ENCODE measurements around the gene SLC34A3. TPM values are rescaled to one million over a fixed set of nuclear protein-coding genes. Genes with fewer than 3 reads are reported as not detected.
"Not testable (repeated sequence)": the region's sequence is repeated elsewhere in the genome, so short reads cannot be mapped to it uniquely, and the experiment has no call there.

SLC34A3 gene
- polyA plus RNA-seq, 4 donors, result 0.37 to 13.7 (median 5.2) TPM

DNA sequence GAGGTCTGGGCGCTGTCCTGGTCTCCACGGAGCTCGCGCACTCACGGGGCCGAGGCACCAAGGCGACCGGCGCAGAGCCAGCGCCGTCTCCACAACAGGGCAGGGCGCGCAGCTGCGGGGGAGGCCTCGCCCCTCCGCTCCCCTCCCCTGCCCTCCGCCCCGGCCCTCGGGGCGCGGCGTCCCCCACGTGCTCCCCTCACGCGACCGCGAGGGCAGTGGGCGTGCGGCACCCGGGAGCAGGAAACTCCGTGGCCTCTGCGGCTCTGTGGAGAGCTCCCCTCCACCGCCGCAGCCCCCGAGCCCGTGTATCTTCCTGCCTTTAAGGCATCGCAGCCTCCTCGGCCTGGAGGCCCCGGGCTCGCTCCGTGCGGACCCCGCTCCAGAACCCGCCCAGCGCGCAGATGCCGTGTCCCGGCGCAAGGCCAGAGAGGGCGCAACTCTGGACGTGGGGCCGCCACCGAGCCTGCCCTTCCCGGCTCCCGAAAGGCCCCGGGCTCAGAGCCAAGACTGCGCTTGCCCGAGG lies 9.7 kb downstream of the SLC34A3 start:
- DNase-seq (ENCODE audit: low read depth in 4 of 4, low spot score in 3 of 4), result peak in 1 of 4 donors; percentile 59

DNA sequence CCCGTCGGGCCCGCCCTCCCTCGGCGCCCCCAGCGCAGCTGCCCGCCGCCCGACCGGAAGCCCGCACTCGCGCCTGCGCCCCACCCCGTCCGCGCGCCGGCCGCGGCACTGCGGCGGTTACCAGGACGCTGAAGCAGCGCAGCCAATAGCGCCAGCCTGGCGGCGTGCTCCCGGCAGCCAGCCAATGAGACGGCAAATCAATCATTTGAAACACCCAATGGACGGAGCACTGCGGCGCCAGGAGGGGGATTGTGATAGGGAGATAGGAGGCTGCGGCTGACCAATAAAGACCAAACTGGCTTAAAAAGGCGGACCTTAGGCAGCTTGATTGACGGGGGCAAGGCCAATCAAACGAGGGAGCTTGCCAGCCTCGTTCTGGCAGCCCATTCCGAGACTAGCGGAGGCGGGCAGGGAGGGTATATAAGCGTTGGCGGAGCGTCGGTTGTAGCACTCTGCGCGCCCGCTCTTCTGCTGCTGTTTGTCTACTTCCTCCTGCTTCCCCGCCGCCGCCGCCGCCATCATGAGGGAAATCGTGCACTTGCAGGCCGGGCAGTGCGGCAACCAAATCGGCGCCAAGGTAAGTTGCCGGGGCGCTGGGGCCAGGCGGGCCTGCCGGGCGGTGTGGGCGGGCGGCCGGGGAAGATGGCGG lies 10.3 kb downstream of the SLC34A3 start, which contains the start of gene TUBB4B:
Gene TUBB4B (plus strand): TSS at position 447 of the 649 bp plus-strand sequence. CDS start 74 bp downstream, at position 521.
- peak; percentile 98 to 100 (median 99) for DNase-seq (ENCODE audit: low read depth in 4 of 4, low spot score in 3 of 4)

DNA sequence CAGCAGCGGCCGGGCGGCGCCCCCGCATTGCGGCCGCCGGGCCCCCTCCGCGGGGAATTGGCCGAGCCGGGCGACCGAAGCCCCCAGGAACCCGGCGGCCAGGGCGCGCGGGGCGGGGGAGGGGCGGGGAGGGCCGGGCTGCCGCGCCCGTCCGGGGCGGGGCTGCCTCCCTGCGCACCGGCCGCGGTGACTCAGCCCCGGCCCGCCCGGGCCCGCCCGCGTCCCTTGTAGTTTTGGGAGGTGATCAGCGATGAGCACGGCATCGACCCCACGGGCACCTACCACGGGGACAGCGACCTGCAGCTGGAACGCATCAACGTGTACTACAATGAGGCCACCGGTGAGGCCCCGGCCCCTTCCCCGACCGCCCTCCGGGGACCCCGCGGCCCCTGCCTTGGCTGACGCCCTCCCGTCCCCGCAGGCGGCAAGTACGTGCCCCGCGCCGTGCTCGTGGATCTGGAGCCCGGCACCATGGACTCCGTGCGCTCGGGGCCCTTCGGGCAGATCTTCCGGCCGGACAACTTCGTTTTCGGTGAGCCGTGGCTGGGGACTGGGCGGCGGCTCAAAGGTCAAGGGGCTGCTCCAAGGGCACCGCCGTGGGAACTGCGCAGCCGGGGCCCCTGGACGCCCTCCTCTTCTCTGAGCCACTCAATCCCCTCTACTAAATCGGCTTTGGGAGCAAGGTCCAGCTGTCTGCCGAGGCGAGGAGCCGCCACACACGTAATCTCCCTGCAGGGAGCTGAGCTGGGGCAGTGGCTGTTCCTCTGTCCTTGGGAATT lies 11.0 kb downstream of the SLC34A3 start:
- no peak for DNase-seq (ENCODE audit: low read depth in 4 of 4, low spot score in 3 of 4)

DNA sequence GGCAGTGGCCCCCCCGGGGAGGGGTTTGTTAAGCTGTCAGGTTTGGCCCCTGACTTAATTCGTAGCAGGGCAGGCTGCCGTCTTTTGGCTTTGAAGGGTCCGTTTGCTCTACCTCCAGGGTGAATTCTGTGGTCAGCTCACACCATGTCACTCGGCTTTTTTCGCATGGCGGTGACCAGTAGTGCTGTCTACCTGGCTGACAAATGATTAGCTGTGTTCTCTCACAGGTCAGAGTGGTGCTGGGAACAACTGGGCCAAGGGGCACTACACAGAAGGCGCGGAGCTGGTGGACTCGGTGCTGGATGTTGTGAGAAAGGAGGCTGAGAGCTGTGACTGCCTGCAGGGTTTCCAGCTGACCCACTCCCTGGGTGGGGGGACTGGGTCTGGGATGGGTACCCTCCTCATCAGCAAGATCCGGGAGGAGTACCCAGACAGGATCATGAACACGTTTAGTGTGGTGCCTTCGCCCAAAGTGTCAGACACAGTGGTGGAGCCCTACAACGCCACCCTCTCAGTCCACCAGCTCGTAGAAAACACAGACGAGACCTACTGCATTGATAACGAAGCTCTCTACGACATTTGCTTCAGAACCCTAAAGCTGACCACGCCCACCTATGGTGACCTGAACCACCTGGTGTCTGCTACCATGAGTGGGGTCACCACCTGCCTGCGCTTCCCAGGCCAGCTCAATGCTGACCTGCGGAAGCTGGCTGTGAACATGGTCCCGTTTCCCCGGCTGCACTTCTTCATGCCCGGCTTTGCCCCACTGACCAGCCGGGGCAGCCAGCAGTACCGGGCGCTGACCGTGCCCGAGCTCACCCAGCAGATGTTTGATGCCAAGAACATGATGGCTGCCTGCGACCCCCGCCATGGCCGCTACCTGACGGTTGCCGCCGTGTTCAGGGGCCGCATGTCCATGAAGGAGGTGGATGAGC lies 11.8 kb downstream of the SLC34A3 start:
- DNase-seq (ENCODE audit: low read depth in 4 of 4, low spot score in 3 of 4), result no peak

DNA sequence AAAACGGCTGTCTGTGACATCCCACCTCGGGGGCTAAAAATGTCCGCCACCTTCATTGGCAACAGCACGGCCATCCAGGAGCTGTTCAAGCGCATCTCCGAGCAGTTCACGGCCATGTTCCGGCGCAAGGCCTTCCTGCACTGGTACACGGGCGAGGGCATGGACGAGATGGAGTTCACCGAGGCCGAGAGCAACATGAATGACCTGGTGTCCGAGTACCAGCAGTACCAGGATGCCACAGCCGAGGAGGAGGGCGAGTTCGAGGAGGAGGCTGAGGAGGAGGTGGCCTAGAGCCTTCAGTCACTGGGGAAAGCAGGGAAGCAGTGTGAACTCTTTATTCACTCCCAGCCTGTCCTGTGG lies 12.5 kb downstream of the SLC34A3 start:
- not testable (repeated sequence) for DNase-seq (ENCODE audit: low read depth in 4 of 4, low spot score in 3 of 4)

DNA sequence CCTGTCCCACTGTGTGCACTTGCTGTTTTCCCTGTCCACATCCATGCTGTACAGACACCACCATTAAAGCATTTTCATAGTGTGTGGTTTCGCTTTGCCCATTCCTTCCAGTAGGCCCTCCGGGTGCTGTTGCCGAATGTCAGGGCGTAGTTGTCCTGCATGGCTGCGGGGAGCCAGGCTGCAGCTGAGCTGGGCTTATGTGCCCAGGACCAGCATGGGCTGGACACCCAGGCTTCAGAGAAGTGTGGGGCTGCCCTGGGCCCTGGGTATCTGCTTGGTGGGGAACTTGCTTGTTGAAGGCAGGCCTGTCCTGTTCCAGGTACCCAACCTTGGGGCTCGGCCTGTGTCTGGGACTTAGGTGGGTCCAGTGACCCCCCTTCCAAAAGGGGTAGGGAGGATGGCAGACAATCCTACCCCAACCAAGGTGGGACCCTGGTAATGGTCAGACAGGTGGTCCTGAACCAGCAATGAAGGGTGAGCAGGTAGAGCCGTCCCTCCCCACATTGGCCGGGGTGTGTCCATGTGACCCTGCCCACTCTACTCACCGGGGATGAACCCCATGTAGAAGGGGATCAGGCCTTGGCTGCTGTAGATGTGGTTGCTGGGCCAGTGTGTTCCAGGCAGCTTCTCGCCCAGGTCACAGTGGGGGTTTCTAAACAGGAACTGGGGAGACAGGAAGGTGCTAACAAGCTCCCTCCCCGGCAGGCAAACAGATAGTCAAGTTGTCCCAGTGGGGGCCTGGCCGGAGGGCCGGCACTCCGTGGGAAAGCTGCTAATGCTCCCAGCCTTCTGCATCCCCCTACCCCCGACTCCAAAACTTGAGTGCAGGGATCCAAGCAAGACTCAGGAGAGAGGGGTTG lies 13.2 kb downstream of the SLC34A3 start:
- no peak for DNase-seq (ENCODE audit: low read depth in 4 of 4, low spot score in 3 of 4)

DNA sequence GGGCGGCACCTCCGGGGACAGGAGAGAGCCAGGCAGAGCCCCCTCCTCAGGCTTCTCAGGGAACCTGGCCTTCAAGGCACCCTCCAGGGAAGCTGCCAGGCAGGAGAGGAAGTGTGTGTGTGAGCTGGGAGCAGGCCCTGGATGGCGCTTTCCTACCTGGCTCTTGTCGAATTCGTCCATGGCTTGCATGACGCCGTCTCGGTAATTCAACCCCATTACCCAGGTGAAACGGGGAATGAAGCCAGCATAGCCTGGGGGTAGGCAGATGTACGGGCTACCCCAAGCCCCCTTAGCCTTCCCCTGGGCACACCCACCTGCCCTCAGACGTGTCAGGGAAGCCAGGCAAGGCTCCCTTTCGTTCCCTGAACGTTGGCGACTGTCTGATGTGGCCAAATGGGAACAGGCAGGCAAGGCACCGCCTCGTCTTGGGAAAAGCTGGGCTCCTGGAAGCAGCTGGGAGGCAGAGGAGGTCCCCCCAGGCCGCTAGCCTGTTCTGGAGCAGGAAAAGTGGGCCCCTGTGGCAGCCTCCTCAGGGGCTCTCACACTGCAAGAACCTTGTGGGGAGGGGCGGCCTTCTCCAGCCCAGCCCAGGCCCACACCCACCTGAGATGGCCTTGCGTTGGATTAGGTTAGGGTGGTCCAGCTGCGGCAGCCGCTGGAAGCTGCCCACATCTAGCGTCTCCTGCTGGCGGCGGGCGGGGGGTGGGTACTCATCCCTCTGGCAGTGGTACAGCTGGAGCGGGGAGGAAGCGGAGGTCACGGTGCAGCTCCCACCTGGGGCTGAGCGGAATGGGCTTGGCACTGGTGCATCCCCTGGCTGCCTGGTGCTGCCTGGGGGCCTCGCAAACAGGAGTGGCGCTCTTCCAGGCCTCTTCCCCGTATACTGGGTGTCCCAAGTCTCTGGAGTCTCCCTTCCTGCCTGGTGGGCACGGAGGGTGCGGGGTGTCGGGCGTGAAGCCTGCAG lies 14.1 kb downstream of the SLC34A3 start:
- DNase-seq (ENCODE audit: low read depth in 4 of 4, low spot score in 3 of 4), result no peak

DNA sequence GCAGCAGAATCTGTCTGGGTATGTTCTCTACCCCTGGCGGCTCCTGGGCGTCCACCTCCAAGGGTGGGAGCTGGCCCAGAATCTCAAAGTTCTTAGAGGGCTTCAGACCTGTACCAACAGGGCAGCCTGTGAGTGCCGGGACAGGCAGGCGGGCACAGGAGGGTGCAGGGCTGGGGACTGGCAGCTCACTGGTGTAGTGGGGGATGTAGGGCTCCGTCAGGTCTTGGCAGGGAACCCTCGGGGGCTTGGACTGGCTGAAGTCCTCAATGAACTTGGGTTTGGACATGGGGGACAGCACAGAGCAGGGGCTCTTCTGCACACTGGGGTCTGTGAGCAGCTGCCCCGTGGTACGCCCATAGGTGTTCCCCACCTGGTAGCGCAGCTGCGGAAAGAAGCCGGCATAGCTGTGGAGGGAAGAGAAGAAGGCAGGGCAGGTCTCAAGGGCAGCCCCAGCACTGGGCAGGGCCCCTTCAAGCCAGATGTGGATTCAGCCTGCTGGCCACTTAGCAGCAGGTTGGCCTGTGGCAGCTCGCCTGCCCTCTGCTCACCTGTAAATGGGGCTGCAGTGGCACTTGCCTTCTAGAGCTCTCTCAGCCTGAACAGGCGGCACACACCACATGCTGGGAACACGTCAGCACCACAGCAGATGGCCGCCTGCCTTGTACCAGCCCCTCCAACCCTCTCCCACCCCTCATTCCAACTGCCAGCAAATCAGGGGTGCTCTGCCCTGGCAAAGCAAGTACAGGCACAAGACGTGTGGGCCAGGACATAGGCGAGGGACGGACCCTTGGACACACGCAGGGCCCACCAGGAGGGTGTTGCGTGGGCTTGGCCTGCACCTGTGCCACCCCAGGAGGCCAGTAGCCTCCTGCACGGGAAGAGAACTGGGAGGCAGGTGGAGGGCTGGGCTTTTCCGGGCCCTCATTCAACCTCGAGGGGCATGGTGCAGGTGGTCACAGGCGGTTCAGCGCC lies 15.0 kb downstream of the SLC34A3 start:
- no peak for DNase-seq (ENCODE audit: low read depth in 4 of 4, low spot score in 3 of 4)

DNA sequence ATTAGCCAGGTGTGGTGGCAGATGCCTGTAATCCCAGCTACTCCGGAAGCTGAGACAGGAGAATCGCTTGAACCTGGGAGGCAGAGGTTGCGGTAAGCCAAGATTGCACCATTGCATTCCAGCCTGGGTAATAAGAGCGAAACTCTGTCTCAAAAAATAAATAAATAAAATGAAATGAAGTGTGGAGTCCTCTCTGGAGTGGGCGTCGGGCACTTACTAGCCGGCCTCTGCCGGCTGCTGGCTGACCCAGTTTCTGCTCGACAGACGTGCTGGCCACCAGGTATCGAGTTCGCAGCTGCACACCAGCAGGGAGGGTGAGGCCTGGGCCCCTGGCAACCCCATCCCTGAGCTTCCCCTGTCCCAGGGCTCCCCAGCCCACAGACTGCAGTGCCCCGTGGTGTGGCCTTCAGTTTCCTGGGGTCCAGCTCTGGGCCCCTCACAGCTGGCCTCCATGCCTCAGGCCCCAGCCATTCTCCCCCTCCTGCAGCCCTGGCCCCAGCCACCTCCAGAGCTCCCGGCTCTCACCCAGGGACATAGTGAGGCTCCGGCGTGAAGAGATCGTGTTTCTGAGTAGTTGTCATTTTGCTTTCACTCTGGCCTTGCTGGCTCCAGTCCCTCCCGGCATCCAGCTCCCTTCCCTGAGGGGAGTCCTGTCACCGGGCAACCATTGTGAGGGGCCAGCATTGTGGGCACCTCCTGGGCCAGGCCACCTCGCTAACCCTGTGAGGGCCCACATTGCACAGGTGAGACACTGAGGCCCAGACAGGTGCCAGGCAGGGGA lies 16.6 kb downstream of the SLC34A3 start:
- DNase-seq (ENCODE audit: low read depth in 4 of 4, low spot score in 3 of 4), result no peak

DNA sequence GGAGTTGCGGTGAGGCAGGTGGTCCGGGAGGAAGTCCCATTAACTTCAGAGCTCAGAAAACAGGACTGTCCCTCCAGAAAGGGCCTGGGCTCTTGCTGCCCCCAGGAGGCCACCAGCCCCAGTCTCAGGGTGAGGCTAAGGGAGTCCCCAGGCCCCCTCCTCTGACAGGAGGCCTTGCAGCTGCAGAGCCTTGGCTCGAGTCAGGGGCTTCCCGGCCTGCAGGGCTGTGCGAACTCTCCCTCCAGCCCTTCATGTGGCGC lies 17.1 kb downstream of the SLC34A3 start:
- DNase-seq (ENCODE audit: low read depth in 4 of 4, low spot score in 3 of 4), result no peak

DNA sequence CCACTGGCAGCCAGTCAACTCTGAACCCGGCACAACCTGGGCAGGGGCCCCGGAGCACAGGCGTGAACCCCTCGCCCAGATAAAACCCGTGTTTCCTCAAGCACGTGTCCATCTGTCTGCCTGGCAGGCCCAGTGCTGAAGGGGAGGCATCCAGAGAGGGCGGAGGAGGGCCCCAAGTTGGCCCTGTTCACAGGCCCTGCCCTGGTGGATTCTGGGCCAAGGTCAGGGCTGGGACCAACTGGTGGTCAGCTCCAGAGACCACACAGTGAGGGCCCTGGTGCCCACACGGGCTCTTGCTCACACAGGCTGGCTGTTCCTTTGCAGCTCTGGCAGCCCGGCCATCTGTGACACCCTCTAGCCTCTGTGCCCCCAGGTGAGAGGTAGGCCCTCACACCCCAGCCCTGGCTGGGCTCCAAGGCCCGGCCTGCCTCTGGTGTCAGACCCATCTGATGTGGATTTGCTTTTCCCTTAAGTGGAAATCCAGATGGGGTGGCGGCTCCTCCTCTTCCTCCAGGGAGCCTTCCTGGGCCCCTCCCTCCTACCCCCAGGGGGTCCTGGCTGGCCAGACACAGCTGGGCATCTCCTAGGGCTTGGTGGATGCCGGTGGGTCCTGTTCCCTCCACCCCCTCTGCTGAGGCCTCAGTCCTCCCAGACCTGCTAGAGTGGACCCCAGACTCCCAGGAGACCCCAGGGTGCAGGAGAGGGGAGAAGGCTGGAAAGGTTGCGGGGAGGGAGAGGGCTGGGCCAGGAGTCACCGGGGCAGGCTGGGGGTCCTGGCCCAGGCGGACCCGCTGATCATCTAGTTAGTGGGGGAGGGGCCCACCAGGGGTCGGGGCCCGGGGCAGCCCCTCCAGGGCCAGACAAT lies 19.9 kb downstream of the SLC34A3 start:
- DNase-seq (ENCODE audit: low read depth in 4 of 4, low spot score in 3 of 4), result no peak

DNA sequence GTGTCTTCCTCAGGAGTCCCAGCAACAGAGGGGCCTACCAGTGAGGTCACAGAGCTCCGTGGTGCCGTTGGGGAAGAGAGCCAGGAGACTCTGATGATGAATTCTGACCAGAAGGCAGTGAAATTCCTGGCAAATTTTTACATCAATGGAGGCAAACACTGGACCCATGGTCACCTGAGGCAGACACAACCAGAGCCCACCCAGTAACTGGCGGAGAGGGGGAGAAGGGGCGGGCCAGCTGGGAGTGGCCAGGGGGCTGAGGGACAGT lies 20.4 kb downstream of the SLC34A3 start, which contains the start of gene STPG3:
Gene STPG3 (plus strand): TSS at position 93 of the 268 bp plus-strand sequence. CDS start 1 bp downstream, at position 94.
- DNase-seq (ENCODE audit: low read depth in 4 of 4, low spot score in 3 of 4), result no peak

DNA sequence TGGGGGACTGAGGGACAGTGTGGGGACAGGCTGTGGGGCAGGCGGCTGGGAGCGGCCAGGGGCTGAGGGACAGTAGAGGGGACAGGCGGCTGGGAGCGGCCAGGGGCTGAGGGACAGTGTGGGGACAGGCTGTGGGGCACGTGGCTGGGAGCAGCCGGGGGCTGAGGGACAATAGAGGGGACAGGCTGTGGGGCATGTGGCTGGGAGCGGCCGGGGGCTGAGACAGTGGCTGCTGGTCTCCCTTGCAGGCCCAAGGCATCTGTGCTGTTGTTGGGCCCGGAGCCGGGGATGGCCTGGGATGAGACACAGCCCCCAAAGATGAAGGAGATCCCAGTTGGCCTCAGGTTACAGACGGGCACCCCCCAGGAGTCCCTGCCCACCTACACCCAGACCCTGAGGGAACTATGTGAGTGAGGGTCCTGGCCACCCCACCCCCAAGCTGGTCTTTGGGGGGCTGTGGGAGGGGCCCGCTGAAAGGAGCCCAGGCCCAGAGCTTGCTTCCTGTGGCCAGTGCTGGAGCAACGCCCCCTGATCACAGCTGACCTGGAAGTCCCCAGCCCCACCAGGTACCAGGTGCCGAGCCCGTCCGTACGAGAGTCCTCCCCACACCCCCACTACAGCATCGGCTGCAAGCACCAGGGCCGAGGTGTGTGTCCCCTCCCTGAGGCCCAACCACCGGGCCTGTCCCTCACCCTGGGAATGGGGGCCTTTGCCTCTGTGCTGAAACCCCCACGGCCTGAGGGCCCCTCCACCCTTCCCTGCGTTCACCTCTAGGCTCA lies 21.0 kb downstream of the SLC34A3 start:
- DNase-seq (ENCODE audit: low read depth in 4 of 4, low spot score in 3 of 4), result no peak

DNA sequence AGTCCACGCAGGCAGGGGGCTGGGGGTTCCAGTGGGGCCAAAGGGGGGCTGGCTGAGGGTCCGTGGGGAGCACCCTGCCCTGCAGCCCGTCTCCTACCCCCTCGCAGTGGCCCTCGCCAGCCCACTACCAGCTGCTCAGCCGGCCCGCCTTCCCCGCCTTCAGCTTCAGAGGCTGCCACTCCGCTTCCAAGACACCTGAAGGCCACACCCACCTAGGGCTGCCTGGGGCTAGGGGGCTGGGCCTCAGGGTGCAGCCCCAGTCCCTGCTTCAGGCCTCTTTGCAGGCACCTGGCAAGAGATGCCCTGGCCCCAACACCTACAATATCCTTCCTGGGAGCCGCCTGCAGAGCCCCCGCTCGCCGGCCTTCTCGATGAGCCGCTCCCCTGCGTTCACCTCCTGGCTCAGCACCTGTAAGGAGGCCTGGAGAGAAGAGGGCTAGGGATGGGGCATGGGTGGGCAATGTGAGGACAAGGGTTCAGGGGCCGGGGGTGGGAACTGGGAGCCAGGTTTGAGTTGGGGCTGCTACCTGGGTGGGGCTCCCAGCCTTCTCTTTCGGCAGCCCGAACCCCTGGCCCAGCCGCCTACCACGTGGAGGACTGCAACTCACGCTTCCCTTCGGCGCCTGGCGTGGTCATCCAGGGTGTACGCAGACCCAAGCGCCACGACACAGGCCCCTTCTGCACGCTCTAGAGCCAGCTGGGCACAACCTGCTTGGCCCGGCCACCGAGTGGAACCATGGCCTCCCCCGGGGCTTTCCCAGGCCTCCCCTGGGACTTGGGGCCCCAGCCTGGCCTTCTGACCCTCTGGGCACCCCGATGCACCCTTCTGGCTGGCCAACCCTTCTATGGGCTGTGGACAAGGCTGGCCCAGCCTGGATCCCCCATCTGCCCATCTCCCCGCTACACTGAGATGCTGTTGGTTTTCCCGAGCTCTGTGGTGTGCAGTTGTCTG lies 22.1 kb downstream of the SLC34A3 start:
- DNase-seq (ENCODE audit: low read depth in 4 of 4, low spot score in 3 of 4), result no peak

Measured in left renal pelvis (tissue), 4 donors.